ENCODE measurements around the gene ABRACL.
A peak's percentile ranks its signal among the peaks of the same experiment; 100 is the strongest.
"Not testable (repeated sequence)": the region's sequence is repeated elsewhere in the genome, so short reads cannot be mapped to it uniquely, and the experiment has no call there.

The ABRACL gene

GRCh38 chr6:139016337-139017213 is 12.0 kb upstream of the ABRACL start:
- no peak overlapping the region for H3K4me3 ChIP-seq (ENCODE audit: low read depth, low read length)
- H3K4me1 ChIP-seq: peaks cover 9% of the 10 kb centered on the region
- H3K79me2 ChIP-seq: no peaks in the 10 kb centered on the region
- peak overlapping the region; percentile 13 for H3K4me2 ChIP-seq (ENCODE audit: low read length)
- H3K27me3 ChIP-seq (ENCODE audit: control insufficient read depth, insufficient read depth, low read length): no peaks in the 10 kb centered on the region
- H3K27ac ChIP-seq: no peak overlapping the region
- no peak overlapping the region for H2AFZ ChIP-seq
- H3K9ac ChIP-seq: no peak overlapping the region
- H3K36me3 ChIP-seq (ENCODE audit: control insufficient read depth, insufficient read depth, low read length): no peaks in the 10 kb centered on the region
- H3K9me3 ChIP-seq (ENCODE audit: control insufficient read depth, low read length): no peaks in the 10 kb centered on the region
- TF ChIP-seq, protein P1, sequence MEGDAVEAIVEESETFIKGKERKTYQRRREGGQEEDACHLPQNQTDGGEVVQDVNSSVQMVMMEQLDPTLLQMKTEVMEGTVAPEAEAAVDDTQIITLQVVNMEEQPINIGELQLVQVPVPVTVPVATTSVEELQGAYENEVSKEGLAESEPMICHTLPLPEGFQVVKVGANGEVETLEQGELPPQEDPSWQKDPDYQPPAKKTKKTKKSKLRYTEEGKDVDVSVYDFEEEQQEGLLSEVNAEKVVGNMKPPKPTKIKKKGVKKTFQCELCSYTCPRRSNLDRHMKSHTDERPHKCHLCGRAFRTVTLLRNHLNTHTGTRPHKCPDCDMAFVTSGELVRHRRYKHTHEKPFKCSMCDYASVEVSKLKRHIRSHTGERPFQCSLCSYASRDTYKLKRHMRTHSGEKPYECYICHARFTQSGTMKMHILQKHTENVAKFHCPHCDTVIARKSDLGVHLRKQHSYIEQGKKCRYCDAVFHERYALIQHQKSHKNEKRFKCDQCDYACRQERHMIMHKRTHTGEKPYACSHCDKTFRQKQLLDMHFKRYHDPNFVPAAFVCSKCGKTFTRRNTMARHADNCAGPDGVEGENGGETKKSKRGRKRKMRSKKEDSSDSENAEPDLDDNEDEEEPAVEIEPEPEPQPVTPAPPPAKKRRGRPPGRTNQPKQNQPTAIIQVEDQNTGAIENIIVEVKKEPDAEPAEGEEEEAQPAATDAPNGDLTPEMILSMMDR (IDR thresholded peaks at IDR 0.05): no peak

DNA sequence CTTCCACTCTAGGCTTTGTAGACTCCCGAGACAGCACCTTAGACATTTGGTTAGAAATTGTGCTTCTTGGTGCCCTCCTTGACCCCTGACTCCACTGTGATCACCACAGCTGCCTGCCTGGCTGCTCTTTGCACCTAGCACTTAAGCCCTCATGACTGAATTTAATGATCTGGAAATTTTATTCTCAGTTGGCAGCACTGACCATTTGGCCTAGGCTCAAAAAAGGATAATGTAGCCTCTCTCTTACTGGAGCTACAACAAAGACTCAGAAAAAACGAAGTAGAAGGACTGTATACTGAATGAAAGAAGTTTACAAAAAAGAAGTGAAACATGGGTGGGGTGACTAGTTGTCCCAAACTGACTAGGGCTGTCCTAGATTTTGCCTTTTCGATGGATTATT is 11.3 kb upstream of the ABRACL start:
- Histone ChIP-seq H3K9me3 (ENCODE audit: control insufficient read depth, low read length) (no peaks in the 10 kb centered on the region), H3K27ac (no peak overlapping the region), H3K4me2 (ENCODE audit: low read length) (peak overlapping the region; percentile 50), H3K79me2 (no peaks in the 10 kb centered on the region), H3K4me1 (peaks cover 9% of the 10 kb centered on the region), H3K27me3 (ENCODE audit: control insufficient read depth, insufficient read depth, low read length) (no peaks in the 10 kb centered on the region), H2AFZ (no peak overlapping the region), H3K36me3 (ENCODE audit: control insufficient read depth, insufficient read depth, low read length) (no peaks in the 10 kb centered on the region), H3K9ac (no peak overlapping the region), H3K4me3 (ENCODE audit: low read depth, low read length) (peak overlapping the region; percentile 36)
- TF ChIP-seq, protein P1 (IDR thresholded peaks at IDR 0.05): no peak

- no peaks in the 10 kb centered on the region for H3K36me3 ChIP-seq (ENCODE audit: control insufficient read depth, insufficient read depth, low read length)
- H3K79me2 ChIP-seq: no peaks in the 10 kb centered on the region
- H3K4me2 ChIP-seq (ENCODE audit: low read length): no peak overlapping the region
- no peak overlapping the region for H3K27ac ChIP-seq
- H3K9me3 ChIP-seq (ENCODE audit: control insufficient read depth, low read length): no peaks in the 10 kb centered on the region
- TF ChIP-seq, protein P1 (IDR thresholded peaks at IDR 0.05): no peak
- no peak overlapping the region for H3K9ac ChIP-seq
- H3K27me3 ChIP-seq (ENCODE audit: control insufficient read depth, insufficient read depth, low read length): no peaks in the 10 kb centered on the region
- H3K4me1 ChIP-seq: peaks cover 9% of the 10 kb centered on the region
- no peak overlapping the region for H2AFZ ChIP-seq
- no peak overlapping the region for H3K4me3 ChIP-seq (ENCODE audit: low read depth, low read length)
These were observed 8.8 kb upstream of the ABRACL start for GRCh38 chr6:139019722-139020121.

DNA sequence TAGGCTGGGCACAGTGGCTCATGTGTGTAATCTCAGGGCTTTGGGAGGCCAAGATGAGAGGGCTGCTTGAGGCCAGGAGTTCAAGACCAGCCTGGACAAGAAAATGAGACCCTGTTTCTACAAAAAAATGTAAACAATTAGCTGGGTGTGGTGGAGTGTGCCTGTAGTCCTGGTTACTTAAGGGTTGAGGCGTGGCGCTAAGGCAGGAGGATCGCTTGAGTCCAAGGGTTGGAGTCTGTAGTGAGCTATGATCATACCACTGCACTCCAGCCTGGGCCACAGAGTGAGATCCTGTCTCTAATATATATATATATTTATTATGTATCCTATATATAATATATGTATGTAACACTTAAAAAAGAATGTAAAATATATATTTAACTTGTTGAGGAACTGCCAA is 7.9 kb upstream of the ABRACL start:
- Histone ChIP-seq H3K27ac (no peak overlapping the region), H3K36me3 (ENCODE audit: control insufficient read depth, insufficient read depth, low read length) (no peaks in the 10 kb centered on the region), H3K27me3 (ENCODE audit: control insufficient read depth, insufficient read depth, low read length) (no peaks in the 10 kb centered on the region), H3K79me2 (no peaks in the 10 kb centered on the region), H3K4me1 (peaks cover 9% of the 10 kb centered on the region), H3K4me2 (ENCODE audit: low read length) (no peak overlapping the region), H3K9me3 (ENCODE audit: control insufficient read depth, low read length) (no peaks in the 10 kb centered on the region), H2AFZ (no peak overlapping the region), H3K4me3 (ENCODE audit: low read depth, low read length) (no peak overlapping the region), H3K9ac (no peak overlapping the region)
- TF ChIP-seq, protein P1 (IDR thresholded peaks at IDR 0.05): no peak

DNA sequence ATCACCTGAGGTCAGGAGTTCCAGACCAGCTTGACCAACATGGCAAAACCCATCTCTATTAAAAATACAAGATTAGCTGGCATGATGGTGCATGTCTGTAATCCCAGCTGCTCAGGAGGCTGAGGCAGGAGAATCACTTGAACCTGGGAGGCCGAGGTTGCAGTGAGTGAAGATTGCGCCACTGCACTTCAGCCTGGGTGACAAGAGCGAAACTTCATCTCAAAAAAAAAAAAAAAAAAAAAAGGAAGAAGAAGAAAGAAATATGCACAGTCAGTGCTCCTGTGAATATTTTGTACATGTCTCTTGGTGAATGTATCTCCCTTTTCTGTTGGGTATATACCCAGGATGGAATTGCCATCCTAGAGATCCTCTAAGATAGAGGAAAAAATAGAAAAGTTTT is 3.1 kb upstream of the ABRACL start:
- H3K4me1 ChIP-seq; H3K79me2 ChIP-seq; H2AFZ ChIP-seq; H3K9me3 ChIP-seq (ENCODE audit: control insufficient read depth, low read length); H3K27ac ChIP-seq; H3K4me3 ChIP-seq (ENCODE audit: low read depth, low read length); H3K27me3 ChIP-seq (ENCODE audit: control insufficient read depth, insufficient read depth, low read length); H3K36me3 ChIP-seq (ENCODE audit: control insufficient read depth, insufficient read depth, low read length); H3K4me2 ChIP-seq (ENCODE audit: low read length); H3K9ac ChIP-seq: not testable (repeated sequence)
